Mesothelial cell of epicardium (in vitro differentiated cells): ENCODE measurements around the gene CDK4. TPM values are rescaled to one million over a fixed set of nuclear protein-coding genes. Genes with fewer than 3 reads are reported as not detected.

Experiments used
- DNase-seq, 2 experiments: peaks; one replicate each; pipeline ENCODE4 v3.0.0; 2021; ENCODE audit warnings: low spot score in 2 of 2; ENCODE audit not compliant: unreplicated experiment in 2 of 2
- H3K27ac Mint-ChIP-seq: 2 replicates; pipeline ENCODE4 v1.8.0; 2021; ENCODE audit warnings: mixed read lengths
- H3K27me3 Mint-ChIP-seq: 2 replicates; pipeline ENCODE4 v1.8.0; 2021; ENCODE audit warnings: low read depth, mixed read lengths
- H3K36me3 Mint-ChIP-seq: 2 replicates; pipeline ENCODE4 v1.8.0; 2021; ENCODE audit warnings: mixed read lengths
- H3K4me1 Mint-ChIP-seq: 2 replicates; pipeline ENCODE4 v1.8.0; 2021; ENCODE audit warnings: mixed read lengths
- H3K4me3 Mint-ChIP-seq: 2 replicates; pipeline ENCODE4 v1.8.0; 2021; ENCODE audit warnings: mild to moderate bottlenecking, moderate library complexity, mixed read lengths
- H3K9me3 Mint-ChIP-seq: 2 replicates; pipeline ENCODE4 v1.8.0; 2021; ENCODE audit warnings: mixed read lengths
- total RNA-seq: library from RNA; stranded (reverse); gene quantifications from 3 replicates; pipeline ENCODE4 v1.2.1, GENCODE V29; 2021
- TF ChIP-seq, protein P1 (sequence below): fragments of 200-600 bp; sonication (generic); IDR thresholded peaks from one replicate; pipeline ENCODE4 v1.5.0; 2021; ENCODE audit warnings: antibody characterized with exemption; ENCODE audit not compliant: unreplicated experiment

CDK4 gene
- total RNA-seq, 1 donor from 2014 or later: 171 TPM

DNA sequence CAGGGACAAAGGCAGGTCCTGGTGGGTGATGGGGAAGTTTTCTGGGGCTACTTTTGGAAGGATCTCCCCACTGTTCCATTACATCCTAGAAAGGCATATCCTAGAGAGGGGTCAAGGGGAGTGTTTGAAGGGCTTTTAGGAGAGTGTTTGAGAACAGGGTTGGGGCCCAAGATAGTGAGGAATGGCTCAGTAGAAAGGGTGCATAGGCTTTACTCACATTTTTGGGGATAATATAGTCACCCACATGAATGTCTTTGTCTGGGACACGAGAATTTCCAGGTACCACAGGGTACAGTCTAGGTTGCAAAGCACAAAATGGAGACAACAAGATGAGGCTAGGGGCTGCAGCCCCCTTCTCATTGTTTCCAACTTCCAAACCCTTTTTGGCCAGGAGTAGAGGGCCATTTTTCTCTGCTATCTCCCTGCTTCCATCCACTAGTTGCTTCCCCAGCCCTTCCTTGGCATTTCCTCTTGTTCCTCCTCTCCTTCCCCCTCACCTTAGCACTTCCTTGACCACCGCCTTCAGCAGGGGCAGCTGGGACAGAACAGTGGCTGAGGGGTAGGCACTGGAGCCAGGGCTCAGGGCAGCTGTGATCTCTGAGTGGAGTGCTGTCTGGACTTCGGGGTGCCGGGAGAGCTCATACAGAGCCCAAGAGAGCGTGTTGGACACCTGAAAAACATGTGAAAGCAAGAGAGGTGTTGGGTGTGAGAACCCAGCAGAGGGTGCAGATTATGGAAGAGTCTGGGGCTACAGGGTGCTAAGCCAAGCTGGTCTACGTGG, 12.0 kb upstream of the CDK4 start:
- Mint-ChIP-seq H3K27me3 (peaks cover 93% of the 10 kb centered on the region), H3K36me3 (peaks cover 6% of the 10 kb centered on the region), H3K4me1 (peaks cover 22% of the 10 kb centered on the region), H3K4me3 (no peak overlapping the region), H3K27ac (no peak overlapping the region), H3K9me3 (no peaks in the 10 kb centered on the region)
- DNase-seq: no peak
- TF ChIP-seq, protein P1, sequence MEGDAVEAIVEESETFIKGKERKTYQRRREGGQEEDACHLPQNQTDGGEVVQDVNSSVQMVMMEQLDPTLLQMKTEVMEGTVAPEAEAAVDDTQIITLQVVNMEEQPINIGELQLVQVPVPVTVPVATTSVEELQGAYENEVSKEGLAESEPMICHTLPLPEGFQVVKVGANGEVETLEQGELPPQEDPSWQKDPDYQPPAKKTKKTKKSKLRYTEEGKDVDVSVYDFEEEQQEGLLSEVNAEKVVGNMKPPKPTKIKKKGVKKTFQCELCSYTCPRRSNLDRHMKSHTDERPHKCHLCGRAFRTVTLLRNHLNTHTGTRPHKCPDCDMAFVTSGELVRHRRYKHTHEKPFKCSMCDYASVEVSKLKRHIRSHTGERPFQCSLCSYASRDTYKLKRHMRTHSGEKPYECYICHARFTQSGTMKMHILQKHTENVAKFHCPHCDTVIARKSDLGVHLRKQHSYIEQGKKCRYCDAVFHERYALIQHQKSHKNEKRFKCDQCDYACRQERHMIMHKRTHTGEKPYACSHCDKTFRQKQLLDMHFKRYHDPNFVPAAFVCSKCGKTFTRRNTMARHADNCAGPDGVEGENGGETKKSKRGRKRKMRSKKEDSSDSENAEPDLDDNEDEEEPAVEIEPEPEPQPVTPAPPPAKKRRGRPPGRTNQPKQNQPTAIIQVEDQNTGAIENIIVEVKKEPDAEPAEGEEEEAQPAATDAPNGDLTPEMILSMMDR: no peak

DNA sequence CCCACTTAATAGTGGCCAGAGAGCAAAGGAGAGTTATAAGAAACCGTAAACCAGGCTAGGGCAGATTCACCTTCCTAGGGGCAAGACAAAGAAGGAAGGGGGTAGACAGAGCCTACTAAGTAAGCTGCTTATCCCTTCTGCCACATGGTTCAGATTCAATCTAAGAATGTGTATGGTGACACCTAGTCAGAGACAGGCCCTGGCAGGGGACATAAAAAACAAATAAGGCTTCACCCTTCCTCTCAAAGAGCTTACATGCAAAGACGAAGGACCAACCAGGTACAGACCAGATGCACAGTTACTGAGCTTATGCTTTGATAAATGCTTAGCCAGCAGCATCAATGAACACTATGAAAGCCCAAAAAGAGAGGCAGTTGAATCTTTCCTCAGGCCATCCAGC, 10.4 kb upstream of the CDK4 start:
- H3K27ac Mint-ChIP-seq: no peak overlapping the region
- TF ChIP-seq, protein P1: no peak
- no peaks in the 10 kb centered on the region for H3K9me3 Mint-ChIP-seq
- no peak overlapping the region for H3K4me3 Mint-ChIP-seq
- peaks cover 96% of the 10 kb centered on the region for H3K27me3 Mint-ChIP-seq
- H3K36me3 Mint-ChIP-seq: peaks cover 7% of the 10 kb centered on the region
- peaks cover 22% of the 10 kb centered on the region for H3K4me1 Mint-ChIP-seq
- no peak for DNase-seq

DNA sequence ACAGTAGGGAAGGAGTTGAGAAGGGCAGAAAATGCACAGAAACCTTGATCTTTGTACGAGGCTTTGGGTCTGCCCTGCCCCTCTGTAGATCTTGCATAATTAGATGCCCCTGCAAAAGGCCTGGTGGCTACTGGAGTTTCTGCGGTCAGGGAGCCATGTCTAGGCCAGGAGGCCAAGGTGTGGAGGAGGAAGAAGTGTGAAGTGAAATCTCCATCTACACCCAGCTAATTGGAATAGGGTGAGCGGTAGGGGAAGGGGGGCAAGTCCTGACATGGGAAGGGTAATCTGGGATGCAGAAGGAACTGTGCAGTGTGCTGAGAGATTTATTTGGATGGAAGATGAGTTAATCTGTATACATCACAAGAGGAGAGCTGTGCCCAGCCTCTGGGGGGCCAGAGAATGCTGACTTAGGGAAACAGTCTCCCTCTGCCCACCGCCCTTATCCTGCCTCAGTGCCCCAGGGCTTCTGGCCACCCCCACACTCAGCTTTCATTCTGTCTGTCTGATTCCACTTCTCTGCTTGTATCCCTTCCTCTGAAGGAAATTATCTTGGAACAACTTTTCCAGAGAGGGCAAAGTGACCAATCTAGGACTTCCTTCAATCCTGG, 9.4 kb upstream of the CDK4 start:
- TF ChIP-seq, protein P1: no peak
- no peak for DNase-seq
- Mint-ChIP-seq H3K4me1 (peaks cover 20% of the 10 kb centered on the region), H3K4me3 (no peak overlapping the region), H3K36me3 (peaks cover 7% of the 10 kb centered on the region), H3K27me3 (peaks cover 93% of the 10 kb centered on the region), H3K27ac (no peak overlapping the region), H3K9me3 (no peaks in the 10 kb centered on the region)

DNA sequence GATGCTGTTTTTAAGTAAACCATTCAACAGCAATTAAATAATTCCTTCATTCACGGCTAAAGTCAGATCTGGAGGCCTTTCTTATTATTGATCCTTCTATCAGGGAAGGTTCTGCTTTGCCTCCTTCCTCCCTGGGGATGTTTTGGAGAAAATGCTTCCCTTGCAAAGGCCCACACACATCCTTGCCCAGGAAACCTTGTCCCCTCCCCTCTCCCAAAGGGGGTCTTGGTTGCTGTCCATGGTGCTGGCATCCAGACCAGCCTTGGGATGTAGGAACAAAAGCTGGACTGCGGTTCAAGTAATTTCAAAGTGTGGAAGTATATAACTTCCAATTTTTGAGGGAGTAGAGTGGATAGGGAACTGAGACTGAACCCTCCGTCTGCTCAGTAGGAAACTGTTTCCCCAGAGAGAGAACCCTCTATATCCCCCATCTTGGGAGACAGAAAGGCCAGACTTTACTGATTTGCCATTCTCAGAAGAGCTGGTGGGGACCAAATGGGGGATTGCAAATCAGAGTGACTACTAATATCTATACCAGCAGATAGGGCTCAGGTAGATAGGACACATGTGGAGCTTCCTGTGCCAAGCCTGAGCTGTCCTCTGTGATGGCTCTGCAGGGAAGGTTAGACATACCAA, 8.4 kb upstream of the CDK4 start:
- Mint-ChIP-seq H3K4me3 (no peak overlapping the region), H3K9me3 (no peaks in the 10 kb centered on the region), H3K4me1 (peaks cover 20% of the 10 kb centered on the region), H3K27me3 (peaks cover 91% of the 10 kb centered on the region), H3K36me3 (peaks cover 7% of the 10 kb centered on the region), H3K27ac (no peak overlapping the region)
- TF ChIP-seq, protein P1: no peak
- peak in 1 of 2 experiments; percentile 45 for DNase-seq

DNA sequence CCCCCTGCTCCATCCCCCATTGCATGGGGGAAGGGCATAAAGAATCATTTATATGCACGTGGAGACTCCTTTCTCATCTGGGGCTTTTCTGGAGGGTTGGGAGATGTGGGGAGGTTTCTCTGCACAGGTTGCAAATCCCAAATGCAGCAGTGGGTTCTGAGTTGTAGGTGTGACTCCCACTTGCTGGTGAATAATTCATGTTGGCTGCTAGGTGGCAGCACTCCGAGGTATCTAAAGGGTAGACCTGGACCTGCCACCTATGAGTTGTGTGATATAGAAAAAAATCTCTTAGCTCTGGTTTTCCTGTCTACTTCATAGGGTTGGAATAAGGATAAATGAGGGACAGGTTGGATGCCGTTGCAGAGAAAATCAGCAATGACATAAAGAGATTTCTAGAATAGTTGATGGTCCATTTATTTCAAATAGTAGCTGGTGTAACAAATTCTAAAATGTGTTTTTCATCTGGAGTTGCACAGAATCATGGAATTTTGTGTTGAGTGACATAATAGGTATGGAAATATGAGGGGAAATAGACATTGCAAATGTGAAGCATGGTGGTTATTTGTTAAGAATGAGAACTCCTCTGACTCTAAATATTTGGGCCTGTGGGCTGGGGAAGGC, 7.4 kb upstream of the CDK4 start:
- H3K4me3 Mint-ChIP-seq: no peak overlapping the region
- peaks cover 7% of the 10 kb centered on the region for H3K36me3 Mint-ChIP-seq
- H3K9me3 Mint-ChIP-seq: no peaks in the 10 kb centered on the region
- peaks cover 15% of the 10 kb centered on the region for H3K4me1 Mint-ChIP-seq
- TF ChIP-seq, protein P1: no peak
- H3K27ac Mint-ChIP-seq: no peak overlapping the region
- DNase-seq: no peak
- H3K27me3 Mint-ChIP-seq: peaks cover 84% of the 10 kb centered on the region
